ENCODE measurements around the gene PAPPA2.

- TF ChIP-seq, protein P1, sequence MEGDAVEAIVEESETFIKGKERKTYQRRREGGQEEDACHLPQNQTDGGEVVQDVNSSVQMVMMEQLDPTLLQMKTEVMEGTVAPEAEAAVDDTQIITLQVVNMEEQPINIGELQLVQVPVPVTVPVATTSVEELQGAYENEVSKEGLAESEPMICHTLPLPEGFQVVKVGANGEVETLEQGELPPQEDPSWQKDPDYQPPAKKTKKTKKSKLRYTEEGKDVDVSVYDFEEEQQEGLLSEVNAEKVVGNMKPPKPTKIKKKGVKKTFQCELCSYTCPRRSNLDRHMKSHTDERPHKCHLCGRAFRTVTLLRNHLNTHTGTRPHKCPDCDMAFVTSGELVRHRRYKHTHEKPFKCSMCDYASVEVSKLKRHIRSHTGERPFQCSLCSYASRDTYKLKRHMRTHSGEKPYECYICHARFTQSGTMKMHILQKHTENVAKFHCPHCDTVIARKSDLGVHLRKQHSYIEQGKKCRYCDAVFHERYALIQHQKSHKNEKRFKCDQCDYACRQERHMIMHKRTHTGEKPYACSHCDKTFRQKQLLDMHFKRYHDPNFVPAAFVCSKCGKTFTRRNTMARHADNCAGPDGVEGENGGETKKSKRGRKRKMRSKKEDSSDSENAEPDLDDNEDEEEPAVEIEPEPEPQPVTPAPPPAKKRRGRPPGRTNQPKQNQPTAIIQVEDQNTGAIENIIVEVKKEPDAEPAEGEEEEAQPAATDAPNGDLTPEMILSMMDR (conservative IDR thresholded peaks at IDR 0.05), result no peak
- TF ChIP-seq ZFX (IDR thresholded peaks at IDR 0.05), result no peak
Observed at GRCh38 chr1:176858433-176858916, 395.5 kb downstream of the PAPPA2 start.
